ENCODE results near the gene KLHL4. TPM values are rescaled to one million over a fixed set of nuclear protein-coding genes. Genes with fewer than 3 reads are reported as not detected.
"Not testable (repeated sequence)": the region's sequence is repeated elsewhere in the genome, so short reads cannot be mapped to it uniquely, and the experiment has no call there.

Gene KLHL4
- 0.12 TPM in 1 of 2 replicates, not detected in the other for total RNA-seq

- intact Hi-C loops (cut with micrococcal nuclease): no loop called here
Measured at GRCh38 chrX:87517571-87518141, at the start of gene KLHL4. TSS of gene KLHL4 (plus strand) at chrX:87517802. CDS start at chrX:87517894, 92 bp downstream.

GRCh38 chrX:87468941-87469340, 48.7 kb upstream of the KLHL4 start:
- intact Hi-C loops (cut with micrococcal nuclease): no loop called here

- intact Hi-C loops (cut with micrococcal nuclease): no loop called here
Measured at GRCh38 chrX:87475793-87476192, 41.8 kb upstream of the KLHL4 start.

- intact Hi-C loops (cut with micrococcal nuclease): not testable (repeated sequence)
Measured at GRCh38 chrX:87478703-87479102, 38.9 kb upstream of the KLHL4 start.

- intact Hi-C loops (cut with micrococcal nuclease): no loop called here
Measured at GRCh38 chrX:87489071-87489470, 28.5 kb upstream of the KLHL4 start.

GRCh38 chrX:87515836-87516235, 1.8 kb upstream of the KLHL4 start:
- intact Hi-C loops (cut with micrococcal nuclease): no loop called here

- intact Hi-C loops (cut with micrococcal nuclease): no loop called here
Measured at GRCh38 chrX:87516717-87517121, 883 bp upstream of the KLHL4 start.

- intact Hi-C loops (cut with micrococcal nuclease): no loop called here
Measured at GRCh38 chrX:87518504-87518903, 902 bp downstream of the KLHL4 start.

GRCh38 chrX:87525771-87526229, 8.2 kb downstream of the KLHL4 start:
- intact Hi-C loops (cut with micrococcal nuclease): no loop called here

- intact Hi-C loops (cut with micrococcal nuclease): no loop called here
Measured at GRCh38 chrX:87526281-87526680, 8.7 kb downstream of the KLHL4 start.

GRCh38 chrX:87528487-87528886, 10.9 kb downstream of the KLHL4 start:
- intact Hi-C loops (cut with micrococcal nuclease): no loop called here

- intact Hi-C loops (cut with micrococcal nuclease): no loop called here
Measured at GRCh38 chrX:87571964-87572363, 54.4 kb downstream of the KLHL4 start.

GRCh38 chrX:87572901-87573300, 55.3 kb downstream of the KLHL4 start:
- intact Hi-C loops (cut with micrococcal nuclease): no loop called here

GRCh38 chrX:87578978-87579377, 61.4 kb downstream of the KLHL4 start:
- intact Hi-C loops (cut with micrococcal nuclease): no loop called here

- intact Hi-C loops (cut with micrococcal nuclease): no loop called here
Measured at GRCh38 chrX:87580862-87581261, 63.3 kb downstream of the KLHL4 start.

- intact Hi-C loops (cut with micrococcal nuclease): no loop called here
Measured at GRCh38 chrX:87582453-87582852, 64.9 kb downstream of the KLHL4 start.

GRCh38 chrX:87583679-87584078, 66.1 kb downstream of the KLHL4 start:
- intact Hi-C loops (cut with micrococcal nuclease): no loop called here

GRCh38 chrX:87616371-87616770, 98.8 kb downstream of the KLHL4 start:
- intact Hi-C loops (cut with micrococcal nuclease): no loop called here

- intact Hi-C loops (cut with micrococcal nuclease): no loop called here
Measured at GRCh38 chrX:87621697-87622096, 104.1 kb downstream of the KLHL4 start.

- intact Hi-C loops (cut with micrococcal nuclease): no loop called here
Measured at GRCh38 chrX:87626996-87627395, 109.4 kb downstream of the KLHL4 start.

GRCh38 chrX:87634361-87634760, 116.8 kb downstream of the KLHL4 start:
- intact Hi-C loops (cut with micrococcal nuclease): no loop called here

GRCh38 chrX:87636533-87636932, 118.9 kb downstream of the KLHL4 start:
- intact Hi-C loops (cut with micrococcal nuclease): no loop called here

- intact Hi-C loops (cut with micrococcal nuclease): not testable (repeated sequence)
Measured at GRCh38 chrX:87641439-87641838, 123.8 kb downstream of the KLHL4 start.

GRCh38 chrX:87661761-87662160, 144.2 kb downstream of the KLHL4 start:
- intact Hi-C loops (cut with micrococcal nuclease): no loop called here
